Measurements from ENCODE around the gene ATP13A2. TPM values are rescaled to one million over a fixed set of nuclear protein-coding genes. Genes with fewer than 3 reads are reported as not detected.

The ATP13A2 gene
- total RNA-seq, 1 donor from 2014 or later: 18.8 TPM

GRCh38 chr1:17053685-17054410 is 42.1 kb upstream of the ATP13A2 start, which contains the start of gene SDHB:
SDHB (minus strand) TSS chr1:17054032; CDS start chr1:17054019, 13 bp downstream.
- TF ChIP-seq CTCF (IDR thresholded peaks at IDR 0.05) (no peak), EZH2 (IDR thresholded peaks at IDR 0.05) (no peak), EZH2phosphoT487 (IDR thresholded peaks at IDR 0.05) (no peak)
- Histone ChIP-seq H4K20me1 (ENCODE audit: low read depth) (peaks cover 5% of the 10 kb centered on the region), H2AFZ (replicated peaks) (peak within 1 kb of the TSS; percentile 80), H3K4me2 (peak within 1 kb of the TSS; percentile 95), H3K27ac (no peak within 1 kb of the TSS), H3K79me2 (ENCODE audit: low read depth) (peaks cover 45% of the 10 kb centered on the region), H3K36me3 (no peaks in the 10 kb centered on the region), H3K9me3 (ENCODE audit: low read depth) (no peaks in the 10 kb centered on the region), H3K27me3 (no peaks in the 10 kb centered on the region), H3K4me3 (peak within 1 kb of the TSS; percentile 83), H3F3A (ENCODE audit: low read depth) (peaks cover 17% of the 10 kb centered on the region), H3K9ac (peak within 1 kb of the TSS; percentile 78), H3K4me1 (peaks cover 8% of the 10 kb centered on the region)
- Mint-ChIP-seq H3K4me1 (peaks cover 16% of the 10 kb centered on the region), H3K4me3 (peak within 1 kb of the TSS; percentile 98), H3K36me3 (peaks cover 2% of the 10 kb centered on the region), H3K27me3 (ENCODE audit: insufficient read depth, low read depth) (peaks cover 12% of the 10 kb centered on the region), H3K27ac (peak within 1 kb of the TSS; percentile 93), H3K9me3 (no peaks in the 10 kb centered on the region)
- peak; percentile 98 for DNase-seq (ENCODE audit: low spot score)

- Histone ChIP-seq H3K4me2 (peak overlapping the region; percentile 95), H3K9me3 (ENCODE audit: low read depth) (no peaks in the 10 kb centered on the region), H2AFZ (replicated peaks) (peak overlapping the region; percentile 13), H3K4me3 (peak overlapping the region; percentile 83), H3K36me3 (no peaks in the 10 kb centered on the region), H3K4me1 (peaks cover 8% of the 10 kb centered on the region), H3K79me2 (ENCODE audit: low read depth) (peaks cover 51% of the 10 kb centered on the region), H3K9ac (peak overlapping the region; percentile 78), H3F3A (ENCODE audit: low read depth) (peaks cover 17% of the 10 kb centered on the region), H3K27me3 (no peaks in the 10 kb centered on the region), H4K20me1 (ENCODE audit: low read depth) (peaks cover 5% of the 10 kb centered on the region), H3K27ac (no peak overlapping the region)
- no peaks in the 10 kb centered on the region for H3K9me3 Mint-ChIP-seq
- DNase-seq (ENCODE audit: low spot score): no peak
- no peak overlapping the region for H3K27ac Mint-ChIP-seq
- peaks cover 2% of the 10 kb centered on the region for H3K36me3 Mint-ChIP-seq
- peaks cover 12% of the 10 kb centered on the region for H3K27me3 Mint-ChIP-seq (ENCODE audit: insufficient read depth, low read depth)
- peaks cover 16% of the 10 kb centered on the region for H3K4me1 Mint-ChIP-seq
- TF ChIP-seq CTCF (IDR thresholded peaks at IDR 0.05) (no peak), EZH2phosphoT487 (IDR thresholded peaks at IDR 0.05) (no peak), EZH2 (IDR thresholded peaks at IDR 0.05) (no peak)
- H3K4me3 Mint-ChIP-seq: peak overlapping the region; percentile 98
These were observed 41.5 kb upstream of the ATP13A2 start for GRCh38 chr1:17053086-17053684.

GRCh38 chr1:17052641-17053040 is 40.9 kb upstream of the ATP13A2 start:
- no peaks in the 10 kb centered on the region for H3K36me3 ChIP-seq
- Mint-ChIP-seq H3K27me3 (ENCODE audit: insufficient read depth, low read depth) (peaks cover 12% of the 10 kb centered on the region), H3K4me1 (peaks cover 16% of the 10 kb centered on the region), H3K9me3 (no peaks in the 10 kb centered on the region), H3K27ac (no peak overlapping the region), H3K36me3 (peaks cover 2% of the 10 kb centered on the region), H3K4me3 (peak overlapping the region; percentile 64)
- no peak for DNase-seq (ENCODE audit: low spot score)
- H3K4me1 ChIP-seq: peaks cover 8% of the 10 kb centered on the region
- H3K4me2 ChIP-seq: peak overlapping the region; percentile 95
- H3F3A ChIP-seq (ENCODE audit: low read depth): peaks cover 17% of the 10 kb centered on the region
- no peaks in the 10 kb centered on the region for H3K27me3 ChIP-seq
- H4K20me1 ChIP-seq (ENCODE audit: low read depth): peaks cover 5% of the 10 kb centered on the region
- H3K79me2 ChIP-seq (ENCODE audit: low read depth): peaks cover 57% of the 10 kb centered on the region
- H3K27ac ChIP-seq: no peak overlapping the region
- no peak overlapping the region for H2AFZ ChIP-seq (replicated peaks)
- H3K9ac ChIP-seq: peak overlapping the region; percentile 78
- no peak for TF ChIP-seq EZH2phosphoT487 (IDR thresholded peaks at IDR 0.05)
- no peak for TF ChIP-seq EZH2 (IDR thresholded peaks at IDR 0.05)
- no peak for TF ChIP-seq CTCF (IDR thresholded peaks at IDR 0.05)
- no peaks in the 10 kb centered on the region for H3K9me3 ChIP-seq (ENCODE audit: low read depth)
- H3K4me3 ChIP-seq: peak overlapping the region; percentile 83

All from neural progenitor cell (in vitro differentiated cells).